ENCODE data around the gene MORC4.

The MORC4 gene

GRCh38 chrX:106903291-106903824 is 96.7 kb downstream of the MORC4 start, which contains the start of gene RIPPLY1:
Gene RIPPLY1 (minus strand): TSS chrX:106903341. CDS start chrX:106903287, 54 bp downstream.
- H3K9ac ChIP-seq (ENCODE audit: low read depth, low read length), result no peak within 1 kb of the TSS
- H3K27me3 ChIP-seq (ENCODE audit: insufficient read depth, low read length, poor library complexity), result no peaks in the 10 kb centered on the region
- H3K36me3 ChIP-seq (ENCODE audit: insufficient read depth, low read length), result no peaks in the 10 kb centered on the region
- no peaks in the 10 kb centered on the region for H3K4me1 ChIP-seq (ENCODE audit: insufficient read depth, low read length)
- H2AFZ ChIP-seq (ENCODE audit: low read depth, low read length), result no peak within 1 kb of the TSS
- no peak for ATAC-seq (ENCODE audit: insufficient read depth, low read depth)
- no peak for DNase-seq
- no peaks in the 10 kb centered on the region for H4K20me1 ChIP-seq (ENCODE audit: insufficient read depth, low read length)
- no peak within 1 kb of the TSS for H3K4me3 ChIP-seq (ENCODE audit: low read depth in 1 of 2, low read length in 2 of 2)
- no peak for TF ChIP-seq CTCF (IDR thresholded peaks at IDR 0.05; ENCODE audit: borderline replicate concordance, extremely low read depth, low read length, poor library complexity, severe bottlenecking)
- TF ChIP-seq EZH2 (IDR thresholded peaks at IDR 0.05; ENCODE audit: borderline replicate concordance, low read depth, low read length, severe bottlenecking), result no peak
- H3K79me2 ChIP-seq (ENCODE audit: insufficient read depth, low read length), result no peaks in the 10 kb centered on the region
- H3K27ac ChIP-seq (ENCODE audit: low read length), result no peak within 1 kb of the TSS
- no peaks in the 10 kb centered on the region for H3K9me3 ChIP-seq (ENCODE audit: insufficient read depth, low read length, severe bottlenecking)
- no peak within 1 kb of the TSS for H3K4me2 ChIP-seq (ENCODE audit: insufficient read depth, low read length)

DNA sequence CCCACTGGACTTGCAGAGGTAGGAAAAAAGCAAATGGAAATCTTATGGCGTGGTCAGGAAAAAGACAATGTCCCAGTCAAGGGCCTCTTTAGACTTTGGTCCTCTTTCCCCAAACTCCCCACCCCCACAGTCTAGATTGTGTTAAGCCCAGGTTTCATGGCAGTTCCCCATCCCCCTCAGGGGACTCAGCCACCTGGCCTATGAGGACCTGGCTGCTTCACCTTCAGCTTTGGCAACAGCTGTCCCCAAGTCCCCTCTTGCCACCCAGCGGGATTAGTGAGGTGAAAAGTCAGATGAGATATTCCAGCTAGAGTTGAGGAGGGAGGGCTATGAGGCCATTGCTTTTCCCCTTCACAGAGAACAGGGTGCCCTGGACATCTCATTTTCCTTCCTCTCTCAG is 97.3 kb downstream of the MORC4 start:
- no peak for TF ChIP-seq EZH2 (IDR thresholded peaks at IDR 0.05; ENCODE audit: borderline replicate concordance, low read depth, low read length, severe bottlenecking)
- no peak for TF ChIP-seq CTCF (IDR thresholded peaks at IDR 0.05; ENCODE audit: borderline replicate concordance, extremely low read depth, low read length, poor library complexity, severe bottlenecking)
- Histone ChIP-seq H3K27me3 (ENCODE audit: insufficient read depth, low read length, poor library complexity) (no peaks in the 10 kb centered on the region), H3K9me3 (ENCODE audit: insufficient read depth, low read length, severe bottlenecking) (no peaks in the 10 kb centered on the region), H2AFZ (ENCODE audit: low read depth, low read length) (no peak overlapping the region), H3K4me3 (ENCODE audit: low read depth in 1 of 2, low read length in 2 of 2) (no peak overlapping the region), H3K9ac (ENCODE audit: low read depth, low read length) (no peak overlapping the region), H3K4me1 (ENCODE audit: insufficient read depth, low read length) (no peaks in the 10 kb centered on the region), H3K4me2 (ENCODE audit: insufficient read depth, low read length) (no peak overlapping the region), H3K27ac (ENCODE audit: low read length) (no peak overlapping the region), H4K20me1 (ENCODE audit: insufficient read depth, low read length) (no peaks in the 10 kb centered on the region), H3K79me2 (ENCODE audit: insufficient read depth, low read length) (no peaks in the 10 kb centered on the region), H3K36me3 (ENCODE audit: insufficient read depth, low read length) (no peaks in the 10 kb centered on the region)
- ATAC-seq (ENCODE audit: insufficient read depth, low read depth) (no peak), DNase-seq (no peak)

DNA sequence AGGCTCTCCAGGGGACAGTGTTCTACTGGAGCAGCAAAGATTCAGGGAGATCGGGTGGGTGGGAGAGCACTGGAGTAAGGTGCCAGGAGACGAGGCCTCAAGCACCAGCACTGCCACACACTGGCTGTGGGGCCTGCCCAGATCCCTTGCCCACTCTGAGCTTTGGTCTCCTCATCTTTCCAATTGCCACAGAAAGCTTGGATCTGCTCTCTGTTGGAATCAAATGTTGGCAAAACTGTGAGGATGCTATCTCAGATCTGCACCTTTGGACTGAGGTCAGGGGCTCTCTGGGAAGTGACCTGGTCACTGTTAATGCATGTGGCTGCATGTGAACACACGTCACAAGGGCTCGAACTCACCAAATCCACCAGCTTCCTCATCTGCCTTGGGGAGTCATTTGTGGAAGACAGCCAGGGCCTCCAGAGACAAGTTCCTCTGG is 98.2 kb downstream of the MORC4 start:
- H3K79me2 ChIP-seq (ENCODE audit: insufficient read depth, low read length), result no peaks in the 10 kb centered on the region
- H3K4me2 ChIP-seq (ENCODE audit: insufficient read depth, low read length), result no peak overlapping the region
- H3K4me1 ChIP-seq (ENCODE audit: insufficient read depth, low read length), result no peaks in the 10 kb centered on the region
- no peak for TF ChIP-seq CTCF (IDR thresholded peaks at IDR 0.05; ENCODE audit: borderline replicate concordance, extremely low read depth, low read length, poor library complexity, severe bottlenecking)
- TF ChIP-seq EZH2 (IDR thresholded peaks at IDR 0.05; ENCODE audit: borderline replicate concordance, low read depth, low read length, severe bottlenecking), result no peak
- H3K27ac ChIP-seq (ENCODE audit: low read length), result no peak overlapping the region
- no peak overlapping the region for H3K9ac ChIP-seq (ENCODE audit: low read depth, low read length)
- ATAC-seq (ENCODE audit: insufficient read depth, low read depth), result no peak
- no peaks in the 10 kb centered on the region for H4K20me1 ChIP-seq (ENCODE audit: insufficient read depth, low read length)
- no peaks in the 10 kb centered on the region for H3K36me3 ChIP-seq (ENCODE audit: insufficient read depth, low read length)
- no peak for DNase-seq
- H3K27me3 ChIP-seq (ENCODE audit: insufficient read depth, low read length, poor library complexity), result no peaks in the 10 kb centered on the region
- no peak overlapping the region for H3K4me3 ChIP-seq (ENCODE audit: low read depth in 1 of 2, low read length in 2 of 2)
- H3K9me3 ChIP-seq (ENCODE audit: insufficient read depth, low read length, severe bottlenecking), result no peaks in the 10 kb centered on the region
- no peak overlapping the region for H2AFZ ChIP-seq (ENCODE audit: low read depth, low read length)

Data from DND-41 (cell line).